Glomerular endothelial cell (primary cell): Measurements from ENCODE around the gene YARS1. TPM values are rescaled to one million over a fixed set of nuclear protein-coding genes. Genes with fewer than 3 reads are reported as not detected.
A peak's percentile ranks its signal among the peaks of the same experiment; 100 is the strongest.
"Not testable (repeated sequence)": the region's sequence is repeated elsewhere in the genome, so short reads cannot be mapped to it uniquely, and the experiment has no call there.

Source experiments
- DNase-seq: peaks from one replicate; pipeline ENCODE4 v3.0.0-alpha.2; 2011; ENCODE audit warnings: low read depth, low spot score; ENCODE audit errors: extremely low read depth
- total RNA-seq: library from RNA; depleted of rRNA; stranded (reverse); fragments of >200 nt; gene quantifications from 2 replicates; pipeline ENCODE4 v1.2.3, GENCODE V29; 2015

Gene YARS1
- total RNA-seq, 1 donor from 2014 or later: 74.8 TPM

- no peak for DNase-seq
These were observed 943 bp upstream of the YARS1 start for GRCh38 chr1:32817815-32818786.

- no peak for DNase-seq
These were observed 441 bp downstream of the YARS1 start for GRCh38 chr1:32816676-32817158.

GRCh38 chr1:32813941-32814739 is 3.0 kb downstream of the YARS1 start:
- no peak for DNase-seq

DNA sequence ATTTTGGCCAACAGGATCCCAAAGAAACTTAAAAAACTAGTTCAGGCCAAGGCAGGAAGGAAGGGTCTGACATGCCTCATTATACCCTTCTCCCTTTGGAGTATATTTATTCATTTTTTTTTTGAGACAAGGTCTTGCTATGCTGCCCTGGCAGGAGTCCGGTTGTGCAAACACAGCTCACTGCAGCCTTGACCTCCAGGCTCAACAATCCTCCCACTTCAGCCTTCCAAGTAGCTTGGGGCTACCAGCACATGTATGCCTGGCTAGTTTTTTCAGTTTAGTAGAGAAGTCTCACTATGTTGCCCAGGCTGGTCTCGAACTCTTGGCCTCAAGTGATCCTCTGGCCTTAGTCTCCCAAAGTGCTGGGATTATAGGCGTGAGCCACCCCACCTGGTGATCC is 5.2 kb downstream of the YARS1 start:
- no peak for DNase-seq

GRCh38 chr1:32811265-32811664 is 5.9 kb downstream of the YARS1 start:
- no peak for DNase-seq

DNA sequence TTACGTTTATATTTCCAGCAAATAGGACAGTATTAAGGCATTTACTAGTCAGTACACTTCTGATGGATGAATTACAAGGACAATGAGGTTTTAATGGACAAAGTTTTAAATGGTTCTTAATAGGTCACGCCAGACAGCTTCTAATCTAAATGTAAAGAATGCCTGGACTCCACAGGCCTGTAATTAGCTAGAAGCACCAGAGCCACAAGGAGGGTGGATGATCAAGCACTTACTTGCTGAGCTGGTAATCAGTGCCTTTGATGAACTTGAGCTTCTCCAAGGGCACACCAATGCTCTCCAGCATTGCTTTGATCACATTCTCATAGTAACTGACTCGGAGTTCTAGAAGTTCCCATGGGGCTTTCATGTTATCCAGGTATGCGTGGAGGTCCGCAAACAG is 6.8 kb downstream of the YARS1 start:
- no peak for DNase-seq

DNA sequence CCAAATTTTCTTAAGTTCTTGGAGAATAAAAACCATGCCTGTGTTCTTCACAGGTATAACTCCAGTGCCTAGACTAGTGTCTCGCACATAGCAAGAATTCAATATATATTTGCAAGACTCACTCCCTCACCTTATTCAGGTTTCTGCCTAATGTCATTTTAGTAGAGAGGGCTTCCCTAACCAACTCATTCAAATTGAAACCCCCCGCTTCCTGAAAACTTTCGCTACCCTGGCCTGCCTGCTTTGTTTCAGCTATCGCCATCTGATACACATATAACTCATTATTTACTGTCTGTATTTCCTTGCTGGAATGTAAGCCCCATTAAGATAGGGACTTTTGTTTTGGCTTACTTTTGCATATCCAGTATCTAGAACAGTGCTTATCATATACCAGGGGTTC is 8.6 kb downstream of the YARS1 start:
- no peak for DNase-seq

DNA sequence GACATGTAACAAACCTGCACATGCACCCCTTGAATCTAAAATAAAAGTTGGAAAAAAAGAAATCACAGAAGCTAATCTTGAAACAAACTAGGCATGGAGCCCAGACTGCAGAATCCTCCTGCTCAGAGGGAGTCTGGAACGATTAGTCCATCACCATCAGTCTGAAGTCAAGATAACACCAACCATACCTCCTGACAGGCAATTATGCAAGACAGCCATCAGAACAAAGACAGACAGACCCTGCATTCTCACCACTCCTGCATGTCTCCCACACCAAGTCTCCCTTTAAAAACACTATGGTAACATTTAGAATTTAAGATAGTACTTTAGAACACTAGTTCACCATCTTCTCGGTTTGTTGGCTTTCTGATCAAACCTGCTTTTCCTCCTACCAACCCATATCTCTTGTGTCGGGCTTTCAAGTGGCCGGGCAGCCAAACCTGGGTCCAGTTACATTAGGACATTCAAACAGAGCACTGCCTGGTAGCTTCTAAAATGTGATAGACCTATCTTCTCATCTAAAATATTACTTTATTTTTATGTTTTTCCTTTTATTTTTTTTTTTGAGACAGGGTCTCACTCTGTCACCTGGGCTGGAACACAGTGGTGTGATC is 10.1 kb downstream of the YARS1 start:
- DNase-seq: no peak

GRCh38 chr1:32806290-32806689 is 10.9 kb downstream of the YARS1 start:
- DNase-seq: no peak

DNA sequence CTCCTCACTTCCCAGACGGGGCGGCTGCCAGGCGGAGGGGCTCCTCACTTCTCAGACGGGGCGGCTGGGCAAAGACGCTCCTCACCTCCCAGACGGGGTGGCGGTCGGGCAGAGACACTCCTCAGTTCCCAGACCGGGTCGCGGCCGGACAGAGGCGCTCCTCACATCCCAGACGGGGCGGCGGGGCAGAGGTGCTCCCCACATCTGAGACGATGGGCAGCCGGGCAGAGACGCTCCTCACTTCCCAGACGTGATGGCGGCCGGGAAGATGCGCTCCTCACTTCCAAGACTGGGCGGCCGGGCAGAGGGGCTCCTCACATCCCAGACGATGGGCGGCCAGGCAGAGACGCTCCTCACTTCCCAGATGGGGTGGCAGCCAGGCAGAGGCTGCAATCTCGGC is 12.7 kb downstream of the YARS1 start:
- not testable (repeated sequence) for DNase-seq

DNA sequence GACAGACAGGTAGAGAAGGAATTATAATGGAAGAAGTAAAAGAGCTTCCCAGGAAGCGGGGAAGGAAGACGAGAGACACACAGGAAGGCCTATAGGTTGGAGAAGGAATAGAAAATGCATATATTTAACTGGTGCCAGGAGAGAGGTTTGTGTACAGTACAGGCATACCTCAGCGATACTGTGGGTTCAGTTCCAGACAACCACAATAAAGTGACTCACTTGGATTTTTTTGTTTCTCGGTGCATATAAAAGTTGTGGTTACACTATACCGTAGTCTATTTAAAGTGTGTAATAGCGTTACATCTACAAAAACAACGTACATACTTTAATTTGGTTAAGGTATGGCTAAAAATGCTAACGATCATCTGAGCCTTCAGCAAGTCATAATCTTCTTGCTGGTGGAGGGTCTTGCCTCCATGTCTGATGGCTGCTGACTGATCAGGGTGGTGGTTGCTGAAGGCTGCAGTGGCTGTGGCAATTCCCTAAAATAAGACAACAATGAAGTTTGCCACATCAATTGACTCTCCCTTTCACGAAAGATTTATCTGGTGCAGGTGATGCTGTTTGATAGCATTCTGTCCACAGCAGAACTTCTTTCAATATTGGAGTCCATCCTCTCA is 16.0 kb downstream of the YARS1 start:
- no peak for DNase-seq

DNA sequence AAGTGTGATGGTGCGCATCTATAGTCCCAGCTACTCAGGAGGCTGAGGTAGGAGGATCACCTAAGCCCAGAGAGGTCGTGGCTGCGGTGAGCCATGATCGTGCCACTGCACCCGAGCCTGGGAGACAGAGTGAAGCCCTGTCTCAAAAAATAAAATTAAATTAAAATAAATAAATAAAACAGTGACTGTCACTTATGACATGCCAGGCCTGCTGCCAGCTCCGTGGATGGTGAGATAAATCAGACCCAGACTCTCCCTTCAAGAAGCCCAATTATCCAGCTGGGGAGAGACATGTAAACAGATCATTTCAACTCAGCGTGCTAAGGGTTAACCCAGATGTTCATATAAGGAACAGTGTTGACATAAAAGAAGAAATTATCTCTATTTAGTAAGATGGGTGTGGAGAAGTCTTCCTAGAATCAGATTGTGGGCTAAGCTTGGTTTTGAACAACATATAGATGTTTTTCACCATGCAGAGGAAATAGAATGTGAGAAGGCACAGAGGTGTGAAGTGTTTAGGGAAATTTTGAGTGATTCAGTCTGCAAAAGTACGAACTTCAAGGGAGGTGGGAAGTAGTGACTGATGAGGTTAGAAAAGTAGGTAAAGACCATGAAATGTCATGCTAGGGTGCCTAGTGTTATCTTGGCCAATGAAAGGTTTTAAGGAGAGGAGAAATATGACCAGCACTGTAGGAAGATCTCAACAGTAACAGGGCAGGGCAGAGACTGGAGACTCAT is 18.3 kb downstream of the YARS1 start:
- DNase-seq: no peak

DNA sequence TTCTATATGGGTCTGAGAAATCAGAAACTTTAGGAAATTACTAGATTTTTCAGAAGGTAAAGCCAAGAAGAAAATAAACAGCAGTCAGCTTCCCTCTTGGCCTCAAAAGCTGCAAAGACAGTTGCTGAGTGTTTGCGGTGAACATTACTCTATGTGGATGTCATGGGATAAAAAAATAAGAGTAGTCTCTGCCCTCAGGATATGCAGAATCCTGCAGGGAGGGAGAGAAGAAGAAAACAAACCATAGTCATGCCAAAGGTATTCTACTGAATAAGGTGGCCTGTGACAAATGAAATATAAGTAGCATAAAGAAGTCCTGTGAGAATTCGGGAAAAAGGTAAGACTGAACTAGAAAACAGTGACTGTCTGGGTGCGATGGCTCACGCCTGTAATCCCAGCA is 19.0 kb downstream of the YARS1 start:
- DNase-seq: no peak

- no peak for DNase-seq
These were observed 19.7 kb downstream of the YARS1 start for GRCh38 chr1:32797456-32797855.

GRCh38 chr1:32795763-32796162 is 21.4 kb downstream of the YARS1 start:
- DNase-seq: not testable (repeated sequence)

- no peak for DNase-seq
These were observed 25.3 kb downstream of the YARS1 start for GRCh38 chr1:32791881-32792280.

GRCh38 chr1:32789356-32789755 is 27.8 kb downstream of the YARS1 start:
- DNase-seq: peak; percentile 22

DNA sequence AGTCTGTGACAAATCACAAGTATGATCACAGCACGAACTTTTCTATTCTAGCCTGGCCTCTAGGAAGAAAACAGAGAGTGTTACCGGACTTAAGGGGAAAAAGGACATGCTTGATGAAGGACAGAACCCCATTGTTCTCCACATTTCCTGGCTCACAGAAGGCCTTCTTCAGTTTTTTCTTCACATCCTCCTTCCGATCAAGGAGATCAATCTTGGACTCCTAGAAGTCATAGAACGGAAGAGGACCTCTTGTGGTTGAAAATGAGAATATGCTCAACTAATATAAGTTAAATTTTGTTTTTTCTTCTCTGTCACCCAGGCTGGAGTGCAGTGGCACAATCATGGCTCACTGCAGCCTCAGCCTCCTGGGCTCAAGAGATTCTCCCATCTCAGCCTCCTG is 30.3 kb downstream of the YARS1 start:
- peak; percentile 23 for DNase-seq

- no peak for DNase-seq
These were observed 32.3 kb downstream of the YARS1 start for GRCh38 chr1:32784817-32785216.

DNA sequence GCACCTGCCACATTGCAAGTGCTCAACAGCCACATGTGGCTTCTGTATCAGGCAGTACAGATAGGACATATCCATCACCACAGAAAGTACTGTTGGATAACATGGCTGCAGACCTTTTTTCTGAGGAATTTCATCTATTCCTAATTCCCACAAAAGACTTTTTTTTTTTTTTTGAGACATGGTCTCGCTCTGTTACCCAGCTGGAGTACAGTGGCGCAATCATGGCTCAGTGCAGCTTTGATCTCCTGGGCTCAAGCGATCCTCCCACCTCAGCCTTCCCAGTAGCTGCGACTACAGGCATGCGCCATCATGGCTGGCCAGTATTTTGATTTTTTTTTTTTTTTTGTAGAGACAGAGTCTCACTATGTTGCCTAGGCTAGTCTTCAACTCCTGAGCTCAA is 33.3 kb downstream of the YARS1 start:
- no peak for DNase-seq
